ENCODE data around the gene NPAS1. TPM values are rescaled to one million over a fixed set of nuclear protein-coding genes. Genes with fewer than 3 reads are reported as not detected.

Gene NPAS1
- total and polyA plus RNA-seq, 7 donors = 0.04 to 0.23 (median 0.18) TPM; not detected in 3

DNA sequence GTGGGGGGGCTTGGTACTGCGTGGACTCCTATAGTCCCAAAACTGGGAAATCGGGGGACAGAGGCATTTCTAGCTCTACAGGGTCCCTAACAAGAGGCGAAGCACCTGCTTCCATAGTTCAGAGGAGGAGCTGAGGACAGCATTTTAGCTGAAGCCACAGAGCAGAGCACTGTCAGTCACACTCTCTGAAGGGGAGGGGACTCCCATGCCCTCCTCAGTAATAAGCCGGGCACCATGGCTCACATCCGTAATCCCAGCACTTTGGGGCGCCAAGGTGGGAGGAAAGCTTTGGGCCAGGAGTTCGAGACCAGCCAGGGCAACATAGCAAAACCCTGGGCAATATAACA is 3.8 kb downstream of the NPAS1 start:
- H3K9me3 ChIP-seq = no peaks in the 10 kb centered on the region
- H3K27me3 ChIP-seq (ENCODE audit: insufficient read depth in 3 of 3, low read length in 2 of 3) = peaks cover 0 to 85% (median 46%) of the 10 kb centered on the region in 3 donors
- no peak overlapping the region for H3K27ac ChIP-seq
- no peak for DNase-seq
- no peak overlapping the region for H3K4me3 ChIP-seq
- intact Hi-C loops (cut with DNase I) = no loop called here
- peaks cover 23% of the 10 kb centered on the region for H3K4me1 ChIP-seq
- TF ChIP-seq, protein P1, sequence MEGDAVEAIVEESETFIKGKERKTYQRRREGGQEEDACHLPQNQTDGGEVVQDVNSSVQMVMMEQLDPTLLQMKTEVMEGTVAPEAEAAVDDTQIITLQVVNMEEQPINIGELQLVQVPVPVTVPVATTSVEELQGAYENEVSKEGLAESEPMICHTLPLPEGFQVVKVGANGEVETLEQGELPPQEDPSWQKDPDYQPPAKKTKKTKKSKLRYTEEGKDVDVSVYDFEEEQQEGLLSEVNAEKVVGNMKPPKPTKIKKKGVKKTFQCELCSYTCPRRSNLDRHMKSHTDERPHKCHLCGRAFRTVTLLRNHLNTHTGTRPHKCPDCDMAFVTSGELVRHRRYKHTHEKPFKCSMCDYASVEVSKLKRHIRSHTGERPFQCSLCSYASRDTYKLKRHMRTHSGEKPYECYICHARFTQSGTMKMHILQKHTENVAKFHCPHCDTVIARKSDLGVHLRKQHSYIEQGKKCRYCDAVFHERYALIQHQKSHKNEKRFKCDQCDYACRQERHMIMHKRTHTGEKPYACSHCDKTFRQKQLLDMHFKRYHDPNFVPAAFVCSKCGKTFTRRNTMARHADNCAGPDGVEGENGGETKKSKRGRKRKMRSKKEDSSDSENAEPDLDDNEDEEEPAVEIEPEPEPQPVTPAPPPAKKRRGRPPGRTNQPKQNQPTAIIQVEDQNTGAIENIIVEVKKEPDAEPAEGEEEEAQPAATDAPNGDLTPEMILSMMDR (IDR thresholded peaks at IDR 0.05) = no peak
- WGBS, 3 donors = 26 to 32% (median 26%) methylated on average over 7 of the region's 7 CpGs
- no peak for ATAC-seq
- H3K36me3 ChIP-seq (ENCODE audit: insufficient read depth in 1 of 2, low read depth in 1 of 2) = no peaks in the 10 kb centered on the region

DNA sequence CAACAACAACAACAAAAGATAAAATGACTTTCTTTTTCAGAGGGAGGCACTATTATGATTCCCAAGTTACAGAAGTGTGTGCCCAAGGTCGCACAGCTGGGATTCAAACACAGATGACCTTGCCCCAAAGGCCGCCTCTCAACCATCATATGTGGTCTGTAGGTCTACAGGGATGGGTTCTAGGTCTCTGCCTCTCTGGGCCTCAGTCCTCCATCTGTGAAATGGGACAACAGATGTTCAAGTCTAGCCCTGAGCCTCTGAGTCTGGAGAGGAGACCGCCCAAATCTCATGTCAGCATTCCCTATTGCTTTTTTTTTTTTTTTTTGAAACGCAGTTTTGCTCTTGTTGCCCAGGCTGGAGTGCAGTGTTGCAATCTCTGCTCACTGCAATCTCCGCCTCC is 4.9 kb downstream of the NPAS1 start:
- no peaks in the 10 kb centered on the region for H3K9me3 ChIP-seq
- DNase-seq = no peak
- TF ChIP-seq, protein P1 (IDR thresholded peaks at IDR 0.05) = no peak
- peaks cover 23% of the 10 kb centered on the region for H3K4me1 ChIP-seq
- WGBS, 3 donors = 71 to 86% (median 76%) methylated on average over 5 of the region's 5 CpGs
- H3K36me3 ChIP-seq (ENCODE audit: insufficient read depth in 1 of 2, low read depth in 1 of 2) = no peaks in the 10 kb centered on the region
- H3K27ac ChIP-seq = no peak overlapping the region
- ATAC-seq = no peak
- intact Hi-C loops (cut with DNase I) = no loop called here
- H3K4me3 ChIP-seq = no peak overlapping the region
- peaks cover 0 to 90% (median 45%) of the 10 kb centered on the region in 3 donors for H3K27me3 ChIP-seq (ENCODE audit: insufficient read depth in 3 of 3, low read length in 2 of 3)

DNA sequence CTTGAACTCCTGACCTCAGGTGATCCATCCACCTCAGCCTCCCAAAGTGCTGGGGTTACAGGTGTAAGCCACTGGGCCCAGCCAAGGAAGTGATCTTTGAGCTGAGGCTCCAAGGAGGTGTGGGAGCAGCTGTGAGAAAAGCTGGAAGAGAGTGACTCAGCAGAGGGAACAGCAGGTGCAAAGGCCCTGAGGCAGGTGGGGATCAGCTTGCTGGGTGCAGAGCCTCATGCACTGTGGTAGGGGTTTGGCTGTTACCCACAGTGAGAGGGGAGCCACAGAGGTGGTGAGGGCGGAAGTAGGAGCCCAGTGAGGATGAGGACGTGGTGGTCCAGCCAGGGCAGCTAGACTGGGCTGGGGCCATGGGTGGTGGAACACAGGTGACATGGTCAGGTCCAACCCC is 6.5 kb downstream of the NPAS1 start:
- H3K4me3 ChIP-seq = no peak overlapping the region
- peaks cover 0 to 85% (median 33%) of the 10 kb centered on the region in 3 donors for H3K27me3 ChIP-seq (ENCODE audit: insufficient read depth in 3 of 3, low read length in 2 of 3)
- H3K4me1 ChIP-seq = peaks cover 13% of the 10 kb centered on the region
- 77 to 85% (median 82%) methylated on average over 2 of the region's 2 CpGs for WGBS, 3 donors
- TF ChIP-seq, protein P1 (IDR thresholded peaks at IDR 0.05) = no peak
- intact Hi-C loops (cut with DNase I) = no loop called here
- DNase-seq (no peak), ATAC-seq (no peak)
- H3K36me3 ChIP-seq (ENCODE audit: insufficient read depth in 1 of 2, low read depth in 1 of 2) = no peaks in the 10 kb centered on the region
- H3K9me3 ChIP-seq = no peaks in the 10 kb centered on the region
- H3K27ac ChIP-seq = no peak overlapping the region

DNA sequence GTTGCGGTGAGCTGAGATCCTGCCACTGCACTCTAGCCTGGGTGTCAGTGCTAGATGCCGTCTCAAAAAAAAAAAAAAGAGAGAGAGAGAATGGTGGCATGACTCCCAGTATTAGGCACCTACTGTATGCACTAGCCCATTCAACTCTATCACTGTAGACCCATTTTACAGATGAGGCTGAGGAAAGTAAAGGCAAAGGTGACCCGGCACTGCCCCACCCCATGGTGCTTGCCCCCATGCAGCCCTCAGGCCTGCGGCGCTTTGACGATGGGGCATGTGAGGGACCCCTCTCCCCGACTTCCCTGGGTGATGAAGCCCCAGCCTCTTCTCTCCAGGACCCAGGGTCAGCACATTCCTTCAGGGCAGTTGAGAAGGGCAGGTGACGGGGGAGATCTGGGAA is 7.3 kb downstream of the NPAS1 start:
- peaks cover 0 to 78% (median 25%) of the 10 kb centered on the region in 3 donors for H3K27me3 ChIP-seq (ENCODE audit: insufficient read depth in 3 of 3, low read length in 2 of 3)
- TF ChIP-seq, protein P1 (IDR thresholded peaks at IDR 0.05) = no peak
- no peak overlapping the region for H3K4me3 ChIP-seq
- H3K27ac ChIP-seq = no peak overlapping the region
- no peaks in the 10 kb centered on the region for H3K9me3 ChIP-seq
- no peak for ATAC-seq
- peaks cover 6% of the 10 kb centered on the region for H3K4me1 ChIP-seq
- intact Hi-C loops (cut with DNase I) = no loop called here
- no peak for DNase-seq
- 90 to 91% (median 91%) methylated on average over 7 to 8 of the region's 8 CpGs for WGBS, 3 donors
- H3K36me3 ChIP-seq (ENCODE audit: insufficient read depth in 1 of 2, low read depth in 1 of 2) = no peaks in the 10 kb centered on the region

DNA sequence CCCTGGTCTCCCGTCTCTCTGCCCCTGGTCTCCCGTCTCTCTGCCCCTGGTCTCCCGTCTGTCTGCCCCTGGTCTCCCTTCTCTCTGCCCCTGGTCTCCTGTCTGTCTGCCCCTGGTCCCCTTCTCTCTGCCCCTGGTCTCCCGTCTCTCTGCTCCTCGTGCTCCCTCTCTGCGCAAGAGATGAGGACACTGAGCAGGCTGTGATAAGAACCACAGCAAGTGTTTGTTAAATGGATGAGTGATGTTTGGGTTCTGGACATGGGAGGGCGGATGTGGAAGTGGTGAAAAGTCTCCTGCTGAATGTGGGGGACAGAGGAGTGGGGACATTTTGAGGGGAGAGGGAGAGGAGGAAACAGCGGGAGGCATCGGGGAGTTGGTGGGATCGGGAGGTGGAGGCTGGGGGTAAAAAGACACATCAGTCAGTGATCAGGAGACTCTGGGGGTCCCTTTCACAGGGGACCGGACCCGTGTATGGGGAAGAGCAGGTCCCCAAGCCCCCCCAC is 8.0 kb downstream of the NPAS1 start:
- H3K27ac ChIP-seq = no peak overlapping the region
- no peaks in the 10 kb centered on the region for H3K9me3 ChIP-seq
- 21 to 25% (median 24%) methylated on average over 11 to 12 of the region's 12 CpGs for WGBS, 3 donors
- DNase-seq (no peak), ATAC-seq (no peak)
- TF ChIP-seq, protein P1 (IDR thresholded peaks at IDR 0.05) = no peak
- intact Hi-C loops (cut with DNase I) = no loop called here
- peaks cover 0 to 71% (median 19%) of the 10 kb centered on the region in 3 donors for H3K27me3 ChIP-seq (ENCODE audit: insufficient read depth in 3 of 3, low read length in 2 of 3)
- no peaks in the 10 kb centered on the region for H3K36me3 ChIP-seq (ENCODE audit: insufficient read depth in 1 of 2, low read depth in 1 of 2)
- no peak overlapping the region for H3K4me3 ChIP-seq
- peaks cover 6% of the 10 kb centered on the region for H3K4me1 ChIP-seq

Measured in psoas muscle (tissue), 8 donors.